Lung microvascular endothelial cell (primary cell): ENCODE data around the gene TFAP2D. TPM values are rescaled to one million over a fixed set of nuclear protein-coding genes. Genes with fewer than 3 reads are reported as not detected.

ENCODE experiments used
- DNase-seq, 2 donors: peaks; one replicate each; pipeline versions ENCODE4 v3.0.0 to v3.0.0-alpha.2; 2010; ENCODE audit warnings: low read depth in 2 of 2
- total RNA-seq: library from RNA; depleted of rRNA; stranded (reverse); fragments of >200 nt; gene quantifications from 2 replicates; pipeline ENCODE4 v1.2.1, GENCODE V29; 2014

TFAP2D gene
- total RNA-seq, 1 donor from 2014 or later = not detected

- no peak for DNase-seq
These were observed 5.2 kb downstream of the TFAP2D start for GRCh38 chr6:50718566-50718965.

GRCh38 chr6:50720623-50721022 is 7.3 kb downstream of the TFAP2D start:
- peak; percentile 17 to 46 for DNase-seq

- DNase-seq = no peak
These were observed 8.7 kb downstream of the TFAP2D start for GRCh38 chr6:50721978-50722377.

- DNase-seq = no peak
These were observed 9.7 kb downstream of the TFAP2D start for GRCh38 chr6:50722829-50723554.

GRCh38 chr6:50724381-50725124 is 11.2 kb downstream of the TFAP2D start:
- DNase-seq = no peak

GRCh38 chr6:50734488-50734887 is 21.2 kb downstream of the TFAP2D start:
- DNase-seq = no peak

- no peak for DNase-seq
These were observed 28.8 kb downstream of the TFAP2D start for GRCh38 chr6:50742161-50742560.

- no peak for DNase-seq
These were observed 31.6 kb downstream of the TFAP2D start for GRCh38 chr6:50744976-50745375.

GRCh38 chr6:50762798-50763197 is 49.5 kb downstream of the TFAP2D start:
- no peak for DNase-seq

GRCh38 chr6:50778696-50779095 is 65.4 kb downstream of the TFAP2D start:
- no peak for DNase-seq

- no peak for DNase-seq
These were observed 67.1 kb downstream of the TFAP2D start for GRCh38 chr6:50780382-50780781.

- DNase-seq = no peak
These were observed 72.6 kb downstream of the TFAP2D start for GRCh38 chr6:50785921-50786320.

- DNase-seq = peak; percentile 58 to 59
These were observed 78.7 kb downstream of the TFAP2D start for GRCh38 chr6:50791900-50792508.

GRCh38 chr6:50792771-50793170 is 79.4 kb downstream of the TFAP2D start:
- DNase-seq = no peak

GRCh38 chr6:50795574-50795973 is 82.2 kb downstream of the TFAP2D start:
- no peak for DNase-seq

- DNase-seq = no peak
These were observed 91.0 kb downstream of the TFAP2D start for GRCh38 chr6:50804283-50804682.

GRCh38 chr6:50807035-50807434 is 93.7 kb downstream of the TFAP2D start:
- DNase-seq = no peak

- DNase-seq = peak; percentile 28 to 35
These were observed 102.2 kb downstream of the TFAP2D start for GRCh38 chr6:50815436-50816114.

GRCh38 chr6:50816115-50816675 is 102.9 kb downstream of the TFAP2D start:
- DNase-seq = peak; percentile 73 to 78

GRCh38 chr6:50816947-50817645 is 103.8 kb downstream of the TFAP2D start:
- no peak for DNase-seq

- no peak for DNase-seq
These were observed 104.3 kb downstream of the TFAP2D start for GRCh38 chr6:50817646-50817950.
